DMS153 treated with DMSO at 0.1 percent for 48 hours (cell line): ENCODE results near the gene CEACAM3.
A peak's percentile ranks its signal among the peaks of the same experiment; 100 is the strongest.

Experiments
- DNase-seq: peaks from one replicate; lab custom pipeline; 2025; ENCODE audit not compliant: unreplicated experiment; lab: John Stamatoyannopoulos, UW

CEACAM3 gene

GRCh38 chr19:41843371-41843770 is 47.0 kb downstream of the CEACAM3 start:
- no peak for DNase-seq

GRCh38 chr19:41844601-41845000 is 48.2 kb downstream of the CEACAM3 start, which contains the start of gene LYPD4:
Gene LYPD4 (minus strand): TSS chr19:41844683. CDS start chr19:41839285, 5,398 bp downstream.
- no peak for DNase-seq

- DNase-seq: no peak
These were observed 48.4 kb downstream of the CEACAM3 start, which contains the start of gene DMRTC2 for GRCh38 chr19:41845001-41845050. Gene DMRTC2 (plus strand): TSS chr19:41845042. CDS start chr19:41847429, 2,387 bp downstream.

GRCh38 chr19:41845051-41845590 is 48.7 kb downstream of the CEACAM3 start:
- no peak for DNase-seq

GRCh38 chr19:41847351-41848105 is 51.1 kb downstream of the CEACAM3 start:
- DNase-seq: no peak

GRCh38 chr19:41848666-41849065 is 52.3 kb downstream of the CEACAM3 start:
- no peak for DNase-seq

- no peak for DNase-seq
These were observed 52.7 kb downstream of the CEACAM3 start for GRCh38 chr19:41849067-41849466.

- DNase-seq: no peak
These were observed 54.0 kb downstream of the CEACAM3 start for GRCh38 chr19:41850381-41850780.

GRCh38 chr19:41851456-41851855 is 55.1 kb downstream of the CEACAM3 start:
- no peak for DNase-seq

GRCh38 chr19:41853344-41853743 is 57.0 kb downstream of the CEACAM3 start:
- DNase-seq: no peak

- no peak for DNase-seq
These were observed 57.4 kb downstream of the CEACAM3 start for GRCh38 chr19:41853768-41854167.

GRCh38 chr19:41859213-41859617 is 62.8 kb downstream of the CEACAM3 start:
- DNase-seq: no peak

- DNase-seq: peak; percentile 95
These were observed 63.4 kb downstream of the CEACAM3 start, which contains the start of gene RPS19 for GRCh38 chr19:41859618-41860418. Gene RPS19 (plus strand): TSS chr19:41860255. CDS start chr19:41860775, 520 bp downstream.

- no peak for DNase-seq
These were observed 64.2 kb downstream of the CEACAM3 start for GRCh38 chr19:41860419-41861115.
